Sigmoid colon (tissue), 3 donors: ENCODE measurements around the gene SCTR.

Experiments
- POLR2A ChIP-seq, 2 donors: fragments of 450-650 bp; IDR thresholded peaks; one replicate each; pipeline ENCODE4 v1.6.1; 2016; ENCODE audit warnings: antibody characterized with exemption in 2 of 2, mild to moderate bottlenecking in 2 of 2, moderate library complexity in 2 of 2
- TF ChIP-seq, protein P1 (sequence below), 4 experiments: fragments of 450-650 bp in 3 of 4; fragments of 200-600 bp in 1 of 4; IDR thresholded peaks; one replicate each; pipeline ENCODE4 v1.5.1; 2016 to 2019; ENCODE audit warnings: antibody characterized with exemption in 4 of 4, mild to moderate bottlenecking in 3 of 4, moderate library complexity in 2 of 4

DNA sequence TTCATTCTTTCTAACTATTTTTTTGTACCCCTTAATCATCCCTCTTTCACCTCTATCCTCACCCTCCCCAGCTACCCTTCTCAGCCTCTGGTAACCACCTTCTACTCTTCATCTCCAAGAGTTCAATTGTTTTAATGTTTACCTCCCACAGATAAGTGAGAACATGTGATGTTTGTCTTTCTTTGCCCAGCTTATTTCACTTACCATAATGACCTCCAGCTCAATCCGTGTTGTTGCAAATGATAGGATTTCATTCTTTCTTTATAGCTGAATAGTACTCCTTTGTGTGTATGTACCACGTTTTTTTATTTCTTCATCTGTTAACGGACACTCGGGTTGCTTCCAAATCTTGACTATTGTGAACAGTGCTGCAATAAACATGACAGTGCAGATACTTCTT lies 114.8 kb downstream of the SCTR start:
- TF ChIP-seq, protein P1, sequence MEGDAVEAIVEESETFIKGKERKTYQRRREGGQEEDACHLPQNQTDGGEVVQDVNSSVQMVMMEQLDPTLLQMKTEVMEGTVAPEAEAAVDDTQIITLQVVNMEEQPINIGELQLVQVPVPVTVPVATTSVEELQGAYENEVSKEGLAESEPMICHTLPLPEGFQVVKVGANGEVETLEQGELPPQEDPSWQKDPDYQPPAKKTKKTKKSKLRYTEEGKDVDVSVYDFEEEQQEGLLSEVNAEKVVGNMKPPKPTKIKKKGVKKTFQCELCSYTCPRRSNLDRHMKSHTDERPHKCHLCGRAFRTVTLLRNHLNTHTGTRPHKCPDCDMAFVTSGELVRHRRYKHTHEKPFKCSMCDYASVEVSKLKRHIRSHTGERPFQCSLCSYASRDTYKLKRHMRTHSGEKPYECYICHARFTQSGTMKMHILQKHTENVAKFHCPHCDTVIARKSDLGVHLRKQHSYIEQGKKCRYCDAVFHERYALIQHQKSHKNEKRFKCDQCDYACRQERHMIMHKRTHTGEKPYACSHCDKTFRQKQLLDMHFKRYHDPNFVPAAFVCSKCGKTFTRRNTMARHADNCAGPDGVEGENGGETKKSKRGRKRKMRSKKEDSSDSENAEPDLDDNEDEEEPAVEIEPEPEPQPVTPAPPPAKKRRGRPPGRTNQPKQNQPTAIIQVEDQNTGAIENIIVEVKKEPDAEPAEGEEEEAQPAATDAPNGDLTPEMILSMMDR (IDR thresholded peaks at IDR 0.05): no peak
- no peak for TF ChIP-seq POLR2A (IDR thresholded peaks at IDR 0.05)
